Gastrocnemius medialis (tissue), 4 donors: ENCODE data around the gene PPFIBP1.

ENCODE experiments used
- CTCF ChIP-seq, 5 experiments: fragments of 450-650 bp in 3 of 5; fragments of 200-600 bp in 2 of 5; sonication (generic) in 2 of 5; IDR thresholded peaks in 4 of 5; conservative IDR thresholded peaks in 1 of 5; 1 replicate in 4 of 5; 2 replicates in 1 of 5; pipeline ENCODE4 v1.5.1; 2016 to 2019; ENCODE audit warnings: antibody characterized with exemption in 5 of 5, mild to moderate bottlenecking in 3 of 5, moderate library complexity in 3 of 5
- POLR2A ChIP-seq, 2 donors: fragments of 450-650 bp; IDR thresholded peaks; one replicate each; pipeline ENCODE4 v1.6.1; 2017; ENCODE audit warnings: antibody characterized with exemption in 2 of 2, mild to moderate bottlenecking in 2 of 2, moderate library complexity in 2 of 2

DNA sequence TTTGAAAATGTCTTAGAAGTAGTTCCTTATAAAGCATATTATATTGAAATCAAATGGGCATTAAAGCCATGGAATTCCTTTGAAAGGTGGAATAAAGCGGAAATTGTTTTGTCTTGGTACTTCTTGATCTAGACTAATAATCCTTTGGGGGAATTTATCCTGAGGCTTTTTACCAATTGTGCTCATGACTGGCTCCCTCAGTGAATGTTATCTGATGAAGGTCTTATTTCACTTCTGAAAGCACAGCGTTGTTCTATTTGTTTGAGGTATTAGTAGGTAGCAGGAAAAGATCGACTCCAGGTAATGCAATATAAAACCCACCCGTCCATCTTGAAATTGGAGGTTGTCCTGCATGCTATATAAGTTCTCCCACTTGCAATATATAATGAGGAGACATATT lies 64.8 kb downstream of the PPFIBP1 start:
- TF ChIP-seq POLR2A (IDR thresholded peaks at IDR 0.05), result no peak
- TF ChIP-seq CTCF (IDR thresholded peaks at IDR 0.05 in 4 of 5, conservative IDR thresholded peaks at IDR 0.05 in 1 of 5), result no peak
